HG03342 (cell line): ENCODE data around the gene AGBL3.

Source experiments
- ATAC-seq: cut with Tn5 transposase; IDR thresholded peaks from one replicate; pipeline ENCODE4 v1.9.1; 2021; ENCODE audit warnings: mild to moderate bottlenecking, moderate library complexity; ENCODE audit not compliant: unreplicated experiment

Gene AGBL3

GRCh38 chr7:135143885-135144668, 157.8 kb downstream of the AGBL3 start:
- no peak for ATAC-seq

- peak; percentile 6 for ATAC-seq
These were observed 161.1 kb downstream of the AGBL3 start for GRCh38 chr7:135147341-135147898.

GRCh38 chr7:135147899-135148721, 161.8 kb downstream of the AGBL3 start, which contains the start of gene TMEM140:
Gene TMEM140 (plus strand): TSS chr7:135148072. CDS start chr7:135164442, 16,370 bp downstream.
- peak; percentile 71 for ATAC-seq

GRCh38 chr7:135150072-135150782, 163.9 kb downstream of the AGBL3 start:
- no peak for ATAC-seq

GRCh38 chr7:135151132-135151531, 164.8 kb downstream of the AGBL3 start:
- ATAC-seq, result no peak

- no peak for ATAC-seq
These were observed 165.2 kb downstream of the AGBL3 start for GRCh38 chr7:135151533-135151932.

GRCh38 chr7:135152442-135152841, 166.1 kb downstream of the AGBL3 start:
- ATAC-seq, result no peak

GRCh38 chr7:135154734-135155133, 168.4 kb downstream of the AGBL3 start:
- ATAC-seq, result no peak

GRCh38 chr7:135156290-135156689, 170.0 kb downstream of the AGBL3 start:
- ATAC-seq, result no peak

- no peak for ATAC-seq
These were observed 171.9 kb downstream of the AGBL3 start for GRCh38 chr7:135158141-135158655.

- ATAC-seq, result no peak
These were observed 172.6 kb downstream of the AGBL3 start for GRCh38 chr7:135158874-135159273.

GRCh38 chr7:135159359-135160085, 173.2 kb downstream of the AGBL3 start:
- no peak for ATAC-seq

- peak; percentile 48 for ATAC-seq
These were observed 174.0 kb downstream of the AGBL3 start for GRCh38 chr7:135160098-135160857.

GRCh38 chr7:135160858-135161653, 174.7 kb downstream of the AGBL3 start:
- no peak for ATAC-seq

GRCh38 chr7:135161669-135162068, 175.4 kb downstream of the AGBL3 start:
- no peak for ATAC-seq

- ATAC-seq, result no peak
These were observed 176.2 kb downstream of the AGBL3 start for GRCh38 chr7:135162382-135163001.

- ATAC-seq, result no peak
These were observed 178.2 kb downstream of the AGBL3 start for GRCh38 chr7:135164357-135165061.
